SK-N-SH (cell line): Measurements from ENCODE around the gene ETFDH. TPM values are rescaled to one million over a fixed set of nuclear protein-coding genes. Genes with fewer than 3 reads are reported as not detected.

Experiments used
- CTCF ChIA-PET: fragments of 300-600, 350-600 bp; formaldehyde crosslinking; extraction: SDS; loops from one replicate; lab custom pipeline; 2021; lab: Yijun Ruan, JAX
- POLR2A ChIA-PET: fragments of 350-600 bp; sonication (Branson Sonifier 250); formaldehyde crosslinking; extraction: SDS; loops from one replicate; lab custom pipeline; 2020; ENCODE audit warnings: antibody characterized with exemption, inconsistent platforms; lab: Yijun Ruan, JAX
- DNase-seq: peaks from one replicate; pipeline ENCODE4 v3.0.0; 2012
- H2AFZ ChIP-seq: fragments of 200-600 bp; sonication (generic); 2 replicates; pipeline ENCODE4 v1.8.1; 2016; ENCODE audit warnings: antibody characterized with exemption, mild to moderate bottlenecking, low read depth
- H3F3A ChIP-seq: fragments of 200-600 bp; sonication (generic); replicated peaks from 2 replicates; pipeline ENCODE3; 2016; ENCODE audit warnings: antibody characterized with exemption, mild to moderate bottlenecking; ENCODE audit not compliant: insufficient read depth
- H3K27ac ChIP-seq, 2 experiments: fragments of 200-500 bp in 1 of 2; fragments of 200-600 bp in 1 of 2; sonication (Bioruptor generic) in 1 of 2; sonication (generic), shearing (Covaris generic) in 1 of 2; 2 replicates each; pipeline versions ENCODE4 v1.5.1 to v1.6.1; 2014 to 2016; ENCODE audit warnings: low read depth in 2 of 2, inconsistent platforms in 1 of 2, low read length in 1 of 2, mild to moderate bottlenecking in 1 of 2, mixed read lengths in 1 of 2
- H3K27me3 ChIP-seq: fragments of 200-600 bp; sonication (generic), shearing (Covaris generic); 2 replicates; pipeline ENCODE4 v1.6.1; 2016; ENCODE audit warnings: mixed run types; ENCODE audit not compliant: insufficient read depth
- H3K36me3 ChIP-seq, 2 experiments: fragments of 200-500 bp in 1 of 2; fragments of 200-600 bp in 1 of 2; sonication (Bioruptor generic) in 1 of 2; sonication (generic) in 1 of 2; replicated peaks in 1 of 2; 2 replicates each; pipeline versions ENCODE3 to v1.5.1; 2014 to 2016; ENCODE audit warnings: low read length in 1 of 2, mild to moderate bottlenecking in 1 of 2; ENCODE audit not compliant: insufficient read depth in 2 of 2, control insufficient read depth in 1 of 2
- H3K4me1 ChIP-seq, 2 experiments: fragments of 200-500 bp in 1 of 2; fragments of 200-600 bp in 1 of 2; sonication (Bioruptor generic) in 1 of 2; sonication (generic), shearing (Covaris generic) in 1 of 2; 2 replicates each; pipeline versions ENCODE4 v1.5.1 to v1.6.1; 2014 to 2016; ENCODE audit warnings: low read depth in 1 of 2, low read length in 1 of 2, mixed run types in 1 of 2; ENCODE audit not compliant: insufficient read depth in 2 of 2, control insufficient read depth in 1 of 2
- H3K4me2 ChIP-seq: fragments of 200-600 bp; sonication (generic), shearing (Covaris generic); 2 replicates; pipeline ENCODE4 v1.6.1; 2017; ENCODE audit warnings: mixed run types
- H3K4me3 ChIP-seq, 2 experiments: fragments of 200-500 bp in 1 of 2; fragments of 200-600 bp in 1 of 2; sonication (Bioruptor generic) in 1 of 2; sonication (generic), shearing (Covaris generic) in 1 of 2; 2 replicates each; pipeline versions ENCODE4 v1.5.1 to v1.8.1; 2014 to 2016; ENCODE audit warnings: low read depth in 2 of 2, inconsistent platforms in 1 of 2, low read length in 1 of 2, mild to moderate bottlenecking in 1 of 2, mixed read lengths in 1 of 2, moderate library complexity in 1 of 2
- H3K79me2 ChIP-seq: fragments of 200-600 bp; sonication (generic); 2 replicates; pipeline ENCODE4 v1.8.1; 2017; ENCODE audit warnings: mild to moderate bottlenecking; ENCODE audit not compliant: insufficient read depth
- H3K9ac ChIP-seq: fragments of 200-600 bp; sonication (generic); 2 replicates; pipeline ENCODE4 v1.6.1; 2017; ENCODE audit warnings: mixed run types
- H3K9me2 ChIP-seq: fragments of 200-600 bp; sonication (generic); 2 replicates; pipeline ENCODE4 v1.6.1; 2017; ENCODE audit warnings: mixed run types
- H3K9me3 ChIP-seq: fragments of 200-600 bp; sonication (generic); 2 replicates; pipeline ENCODE4 v1.6.1; 2017; ENCODE audit warnings: mixed run types, mild to moderate bottlenecking, moderate library complexity
- H4K20me1 ChIP-seq: fragments of 200-600 bp; sonication (generic); 2 replicates; pipeline ENCODE4 v1.6.1; 2017; ENCODE audit warnings: mild to moderate bottlenecking, mixed run types; ENCODE audit not compliant: insufficient read depth
- CHD2 ChIP-seq: fragments of 150-350 bp; IDR thresholded peaks from 2 replicates; pipeline ENCODE4 v1.6.1; 2018; ENCODE audit warnings: low read length; ENCODE audit not compliant: partially characterized antibody
- CTCF ChIP-seq: fragments of 200-600 bp; sonication (generic); IDR thresholded peaks from 2 replicates; pipeline ENCODE4 v1.6.1; 2017; ENCODE audit warnings: antibody characterized with exemption, mild to moderate bottlenecking, moderate library complexity
- ELF1 ChIP-seq: IDR thresholded peaks from 2 replicates; pipeline ENCODE4 v1.4.0; 2012
- EP300 ChIP-seq, 2 experiments: IDR thresholded peaks; 2 replicates each; pipeline versions ENCODE4 v1.4.0 to v1.6.1; 2012; ENCODE audit warnings: borderline replicate concordance in 1 of 2, low read depth in 1 of 2, low read length in 1 of 2
- FOSL2 ChIP-seq: IDR thresholded peaks from 2 replicates; pipeline ENCODE4 v1.4.0; 2012; ENCODE audit warnings: low read depth, mild to moderate bottlenecking, moderate library complexity, borderline replicate concordance
- FOXJ3 ChIP-seq: sonication (generic); formaldehyde crosslinking; IDR thresholded peaks from 2 replicates; pipeline ENCODE4 v1.5.1; 2020; ENCODE audit warnings: mild to moderate bottlenecking, missing genetic modification reagents
- GABPA ChIP-seq: IDR thresholded peaks from 2 replicates; pipeline ENCODE4 v1.4.0; 2012; ENCODE audit warnings: low read depth, mild to moderate bottlenecking
- GATA2 ChIP-seq: sonication (generic); formaldehyde crosslinking; IDR thresholded peaks from 2 replicates; pipeline ENCODE4 v1.5.0; 2020; ENCODE audit warnings: mild to moderate bottlenecking, missing genetic modification reagents
- IRF3 ChIP-seq: fragments of 150-350 bp; IDR thresholded peaks from 2 replicates; pipeline ENCODE4 v1.6.1; 2016; ENCODE audit warnings: mild to moderate bottlenecking, low read depth, low read length
- JUND ChIP-seq: IDR thresholded peaks from 2 replicates; pipeline ENCODE4 v1.4.0; 2012
- MXI1 ChIP-seq: IDR thresholded peaks from 2 replicates; pipeline ENCODE4 v1.6.1; 2012; ENCODE audit warnings: mild to moderate bottlenecking, low read depth, low read length, improper control_type of control experiment
- NFIC ChIP-seq: IDR thresholded peaks from 2 replicates; pipeline ENCODE4 v1.4.0; 2012; ENCODE audit warnings: borderline replicate concordance
- NRF1 ChIP-seq: IDR thresholded peaks from 2 replicates; pipeline ENCODE4 v1.6.1; 2012; ENCODE audit warnings: low read depth, mild to moderate bottlenecking, low read length
- PBX3 ChIP-seq: IDR thresholded peaks from 2 replicates; pipeline ENCODE4; 2012
- POLR2AphosphoS5 ChIP-seq: IDR thresholded peaks from 2 replicates; pipeline ENCODE4 v1.6.1; 2012; ENCODE audit warnings: low read depth, low read length
- RAD21 ChIP-seq: IDR thresholded peaks from 2 replicates; pipeline ENCODE4 v1.6.1; 2012; ENCODE audit warnings: mild to moderate bottlenecking, low read length
- RCOR1 ChIP-seq: fragments of 150-350 bp; IDR thresholded peaks from 2 replicates; pipeline ENCODE4 v1.6.1; 2017; ENCODE audit warnings: antibody characterized with exemption, low read length
- RXRA ChIP-seq: IDR thresholded peaks from 2 replicates; pipeline ENCODE4 v1.4.0; 2012; ENCODE audit warnings: low read depth, mild to moderate bottlenecking, borderline replicate concordance
- SIN3A ChIP-seq: IDR thresholded peaks from 2 replicates; pipeline ENCODE4 v1.6.1; 2012; ENCODE audit warnings: low read depth, mild to moderate bottlenecking, low read length, moderate library complexity, borderline replicate concordance
- SMC3 ChIP-seq: IDR thresholded peaks from 2 replicates; pipeline ENCODE4 v1.6.1; 2012; ENCODE audit warnings: low read depth, low read length, improper control_type of control experiment
- TAF1 ChIP-seq: IDR thresholded peaks from 2 replicates; pipeline ENCODE4 v1.6.1; 2012; ENCODE audit warnings: low read depth, mild to moderate bottlenecking, low read length, moderate library complexity, borderline replicate concordance
- TCF12 ChIP-seq: IDR thresholded peaks from 2 replicates; pipeline ENCODE4 v1.4.0; 2012
- YY1 ChIP-seq: IDR thresholded peaks from 2 replicates; pipeline ENCODE4 v1.4.0; 2012; ENCODE audit warnings: low read depth, mild to moderate bottlenecking
- WGBS: methylation state at CpG from one replicate; pipeline ENCODE4 v1.1.6; 2017; ENCODE audit warnings: low lambda C conversion rate; 5-methylcytosine and 5-hydroxymethylcytosine counted together
- polyA plus RNA-seq, 3 experiments: library from polyadenylated mRNA; depleted of rRNA; stranded (reverse); fragments of >200 nt; gene quantifications; 2 replicates each; pipeline ENCODE4 v1.2.3, GENCODE V29; 2012

ETFDH gene
- polyA plus RNA-seq, 1 of the 3 experiments (the other 2 are of a cell fraction) = 12.1 TPM

- TF ChIP-seq ELF1 (no peak), TCF12 (no peak), RXRA (no peak), POLR2AphosphoS5 (no peak), CHD2 (no peak), GABPA (no peak)
- Histone ChIP-seq H3K9ac (no peak overlapping the region), H3K27ac (no peak overlapping the region)
Observed at GRCh38 chr4:158669310-158669709, 2.8 kb upstream of the ETFDH start.

GRCh38 chr4:158670975-158671664 lies 976 bp upstream of the ETFDH start:
- peak overlapping the region; percentile 91 to 92 for H3K27ac ChIP-seq
- no peaks in the 10 kb centered on the region for H3K27me3 ChIP-seq
- no peaks in the 10 kb centered on the region for H3K9me3 ChIP-seq
- H3K79me2 ChIP-seq = peaks cover 60% of the 10 kb centered on the region
- under 1% methylated on average over 18 of the region's 35 CpGs for WGBS
- peaks cover 14 to 16% of the 10 kb centered on the region in 2 experiments for H3K36me3 ChIP-seq
- H2AFZ ChIP-seq = peak overlapping the region; percentile 71
- no peaks in the 10 kb centered on the region for H3K9me2 ChIP-seq
- H3F3A ChIP-seq = peaks cover 23% of the 10 kb centered on the region
- POLR2A ChIA-PET = no interaction called here
- peaks cover 14 to 16% of the 10 kb centered on the region in 2 experiments; a peak in 3 of 4 replicates for H3K4me1 ChIP-seq
- peaks cover 17% of the 10 kb centered on the region; the same call in 1 of the 2 replicates for H4K20me1 ChIP-seq
- peak overlapping the region; percentile 89 to 98 for H3K4me3 ChIP-seq
- CTCF ChIA-PET = interaction anchor here (1.0 to 1.4 kb wide), 3 partner anchors 34 to 47 kb away, joined by 3 to 4 read pairs (median 3); no protein-coding TSS in a partner anchor
- H3K9ac ChIP-seq = peak overlapping the region; percentile 91
- H3K4me2 ChIP-seq = peak overlapping the region; percentile 82
- peak; percentile 77 for DNase-seq
- TF ChIP-seq TCF12 (peak; percentile 85), FOSL2 (no peak), NRF1 (no peak), TAF1 (peak; percentile 8; the same call in 1 of the 2 replicates), SMC3 (no peak), PBX3 (no peak; the same call in 1 of the 2 replicates), IRF3 (no peak), GATA2 (CRISPR knock-in tag) (peak; percentile 52), ELF1 (no peak), YY1 (no peak), JUND (no peak), CTCF (no peak), RAD21 (no peak), SIN3A (peak; percentile 74; the same call in 1 of the 2 replicates), POLR2AphosphoS5 (0 out of 2 replicates have a peak, but pooled peaks have one; percentile 6), RCOR1 (no peak), EP300 (IDR thresholded peaks at IDR 0.05; ENCODE audit: borderline replicate concordance in 1 of 2, low read depth in 1 of 2, low read length in 1 of 2) (no peak), MXI1 (peak; percentile 96), CHD2 (peak; percentile 49), NFIC (peak; percentile 74; the same call in 1 of the 2 replicates), FOXJ3 (CRISPR knock-in tag) (0 out of 2 replicates have a peak, but pooled peaks have one; percentile 35)

More at GRCh38 chr4:158669310-158669709, 2.8 kb upstream of the ETFDH start:
- H3K36me3 ChIP-seq = peaks cover 14 to 16% of the 10 kb centered on the region in 2 experiments
- H3K27me3 ChIP-seq = no peaks in the 10 kb centered on the region
- H3F3A ChIP-seq = peaks cover 23% of the 10 kb centered on the region
- H2AFZ ChIP-seq = no peak overlapping the region
- peaks cover 17% of the 10 kb centered on the region; the same call in 1 of the 2 replicates for H4K20me1 ChIP-seq
- H3K9me3 ChIP-seq = no peaks in the 10 kb centered on the region
- peaks cover 14 to 16% of the 10 kb centered on the region in 2 experiments; a peak in 3 of 4 replicates for H3K4me1 ChIP-seq
- 93% methylated on average over 7 of the region's 7 CpGs for WGBS
- ChIA-PET CTCF (interaction anchor here (1.0 to 3.8 kb wide), 2 partner anchors 13 to 415 kb away, joined by 3 to 19 read pairs; no protein-coding TSS in a partner anchor), POLR2A (no interaction called here)
- no peaks in the 10 kb centered on the region for H3K9me2 ChIP-seq
- DNase-seq = no peak
- no peak overlapping the region; the same call in 1 of the 2 replicates for H3K4me2 ChIP-seq
- no peak overlapping the region for H3K4me3 ChIP-seq
- H3K79me2 ChIP-seq = peaks cover 60% of the 10 kb centered on the region
